ENCODE measurements around the gene TTC28. TPM values are rescaled to one million over a fixed set of nuclear protein-coding genes. Genes with fewer than 3 reads are reported as not detected.

TTC28 gene
- total RNA-seq, 4 donors from 2014 or later: 35.1 to 138 (median 50.8) TPM

DNA sequence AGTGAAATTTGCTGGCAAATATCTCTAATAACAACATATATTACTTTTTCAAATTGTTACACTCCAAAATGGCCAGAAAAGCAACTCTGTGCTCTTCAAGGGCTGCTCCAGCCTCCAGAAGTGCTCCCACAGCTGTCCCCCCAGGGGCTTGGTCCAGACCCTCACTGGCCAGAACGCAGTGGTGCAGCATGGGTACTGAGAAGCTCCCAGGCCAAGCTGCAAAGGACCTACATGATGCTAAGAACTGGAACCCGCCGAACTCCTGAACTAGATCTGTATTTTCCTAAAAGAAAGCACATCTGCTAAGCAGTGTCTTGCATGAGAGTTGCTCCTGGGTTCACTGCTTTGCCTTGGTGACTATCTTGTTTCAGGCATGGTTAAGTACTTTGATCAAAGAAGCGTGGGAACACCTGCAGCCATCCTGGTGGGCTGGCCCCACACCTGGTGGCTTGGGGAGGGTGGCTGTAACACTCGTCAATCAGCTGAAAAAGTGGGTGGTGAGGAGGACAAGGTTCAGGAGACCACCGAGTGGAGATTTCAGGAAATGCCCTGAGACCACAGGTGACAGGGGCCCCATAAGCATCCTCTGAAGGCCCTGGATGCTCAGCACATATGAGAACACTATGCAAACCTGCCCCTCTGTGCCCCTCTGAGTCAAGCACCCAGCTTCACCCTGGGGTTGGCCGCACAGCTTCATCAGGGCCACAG, 687.9 kb downstream of the TTC28 start:
- Histone ChIP-seq H3K27ac (peak overlapping the region in 3 of 4 donors; percentile 72 to 74 (median 73)), H3K36me3 (peaks cover 0 to 90% of the 10 kb centered on the region in 2 donors), H3K27me3 (no peaks in the 10 kb centered on the region), H3K9me3 (no peaks in the 10 kb centered on the region), H3K4me3 (no peak overlapping the region), H3K4me1 (peaks cover 0 to 21% (median 10%) of the 10 kb centered on the region in 3 donors)
- 92 to 100% methylated on average over 2 of the region's 7 CpGs for WGBS, 2 donors (ENCODE audit: low coverage in 1 of 2)
- TF ChIP-seq EP300 (IDR thresholded peaks at IDR 0.05): no peak
- TF ChIP-seq, protein P1, sequence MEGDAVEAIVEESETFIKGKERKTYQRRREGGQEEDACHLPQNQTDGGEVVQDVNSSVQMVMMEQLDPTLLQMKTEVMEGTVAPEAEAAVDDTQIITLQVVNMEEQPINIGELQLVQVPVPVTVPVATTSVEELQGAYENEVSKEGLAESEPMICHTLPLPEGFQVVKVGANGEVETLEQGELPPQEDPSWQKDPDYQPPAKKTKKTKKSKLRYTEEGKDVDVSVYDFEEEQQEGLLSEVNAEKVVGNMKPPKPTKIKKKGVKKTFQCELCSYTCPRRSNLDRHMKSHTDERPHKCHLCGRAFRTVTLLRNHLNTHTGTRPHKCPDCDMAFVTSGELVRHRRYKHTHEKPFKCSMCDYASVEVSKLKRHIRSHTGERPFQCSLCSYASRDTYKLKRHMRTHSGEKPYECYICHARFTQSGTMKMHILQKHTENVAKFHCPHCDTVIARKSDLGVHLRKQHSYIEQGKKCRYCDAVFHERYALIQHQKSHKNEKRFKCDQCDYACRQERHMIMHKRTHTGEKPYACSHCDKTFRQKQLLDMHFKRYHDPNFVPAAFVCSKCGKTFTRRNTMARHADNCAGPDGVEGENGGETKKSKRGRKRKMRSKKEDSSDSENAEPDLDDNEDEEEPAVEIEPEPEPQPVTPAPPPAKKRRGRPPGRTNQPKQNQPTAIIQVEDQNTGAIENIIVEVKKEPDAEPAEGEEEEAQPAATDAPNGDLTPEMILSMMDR (IDR thresholded peaks at IDR 0.05): no peak
- no peak for TF ChIP-seq POLR2A (IDR thresholded peaks at IDR 0.05)
- TF ChIP-seq POLR2AphosphoS5 (IDR thresholded peaks at IDR 0.05): no peak
- no peak for ATAC-seq

DNA sequence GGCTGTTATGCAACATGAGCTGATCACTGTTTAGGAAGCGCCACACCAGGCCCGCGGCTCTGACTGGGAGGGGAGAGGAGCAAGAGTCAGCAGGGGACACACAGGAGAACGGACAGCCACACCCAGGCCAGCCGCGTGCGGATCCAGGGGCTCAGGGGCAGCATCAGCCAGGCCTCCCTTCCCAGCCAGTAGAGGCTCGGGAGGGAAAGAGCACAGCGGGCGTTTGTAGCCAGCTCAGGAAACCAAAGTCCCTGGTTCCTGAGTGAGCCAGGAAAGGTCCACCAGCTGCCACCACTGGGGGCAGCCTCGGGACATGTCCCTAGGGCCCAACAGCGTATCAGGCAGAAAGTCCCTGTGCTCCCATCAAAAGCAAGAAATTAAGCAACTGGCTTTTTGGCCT, 688.8 kb downstream of the TTC28 start:
- peak; percentile 89 for ATAC-seq
- TF ChIP-seq, protein P1 (IDR thresholded peaks at IDR 0.05): peak in 3 of 4 experiments; percentile 52 to 61 (median 53)
- no peak for TF ChIP-seq EP300 (IDR thresholded peaks at IDR 0.05)
- TF ChIP-seq POLR2AphosphoS5 (IDR thresholded peaks at IDR 0.05): peak; percentile 7
- no peak for TF ChIP-seq POLR2A (IDR thresholded peaks at IDR 0.05)
- no peak overlapping the region for H3K4me3 ChIP-seq
- H3K4me1 ChIP-seq: peaks cover 0 to 21% (median 10%) of the 10 kb centered on the region in 3 donors
- H3K27me3 ChIP-seq: no peaks in the 10 kb centered on the region
- 32 to 53% methylated on average over 2 to 8 of the region's 12 CpGs for WGBS, 2 donors (ENCODE audit: low coverage in 1 of 2)
- H3K27ac ChIP-seq: peak overlapping the region in 3 of 4 donors; percentile 72 to 74 (median 73)
- H3K36me3 ChIP-seq: peaks cover 0 to 91% of the 10 kb centered on the region in 2 donors
- H3K9me3 ChIP-seq: no peaks in the 10 kb centered on the region

DNA sequence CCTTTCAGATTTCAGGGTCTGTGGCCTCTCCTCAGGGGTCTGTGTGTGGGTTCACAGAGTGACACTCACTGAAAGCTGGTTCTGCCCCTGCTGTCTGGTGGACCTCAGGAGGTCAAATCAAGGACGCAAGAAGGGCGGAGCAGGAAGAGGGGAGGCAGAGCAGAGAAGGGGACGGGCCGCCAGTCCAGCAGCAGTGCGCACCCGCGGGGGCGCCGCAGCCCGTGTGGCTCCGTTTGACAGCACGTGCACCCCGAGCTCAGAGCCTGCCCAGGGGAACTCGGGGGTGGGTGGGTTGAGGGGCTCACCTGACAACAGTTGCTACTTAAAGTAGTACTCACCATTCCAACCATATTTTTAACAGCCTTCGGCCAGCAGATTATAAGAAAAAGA, 689.2 kb downstream of the TTC28 start:
- no peak for TF ChIP-seq EP300 (IDR thresholded peaks at IDR 0.05)
- TF ChIP-seq POLR2A (IDR thresholded peaks at IDR 0.05): no peak
- TF ChIP-seq, protein P1 (IDR thresholded peaks at IDR 0.05): no peak
- no peak for TF ChIP-seq POLR2AphosphoS5 (IDR thresholded peaks at IDR 0.05)
- peaks cover 0 to 21% (median 10%) of the 10 kb centered on the region in 3 donors for H3K4me1 ChIP-seq
- H3K27me3 ChIP-seq: no peaks in the 10 kb centered on the region
- H3K4me3 ChIP-seq: no peak overlapping the region
- no peaks in the 10 kb centered on the region for H3K9me3 ChIP-seq
- peak overlapping the region in 3 of 4 donors; percentile 72 to 74 (median 73) for H3K27ac ChIP-seq
- no peak for ATAC-seq
- H3K36me3 ChIP-seq: peaks cover 0 to 91% of the 10 kb centered on the region in 2 donors
- WGBS, 2 donors (ENCODE audit: low coverage in 1 of 2): 79% methylated on average over 6 of the region's 15 CpGs; no CpG with 5 or more reads in 1 of the 2 donors

DNA sequence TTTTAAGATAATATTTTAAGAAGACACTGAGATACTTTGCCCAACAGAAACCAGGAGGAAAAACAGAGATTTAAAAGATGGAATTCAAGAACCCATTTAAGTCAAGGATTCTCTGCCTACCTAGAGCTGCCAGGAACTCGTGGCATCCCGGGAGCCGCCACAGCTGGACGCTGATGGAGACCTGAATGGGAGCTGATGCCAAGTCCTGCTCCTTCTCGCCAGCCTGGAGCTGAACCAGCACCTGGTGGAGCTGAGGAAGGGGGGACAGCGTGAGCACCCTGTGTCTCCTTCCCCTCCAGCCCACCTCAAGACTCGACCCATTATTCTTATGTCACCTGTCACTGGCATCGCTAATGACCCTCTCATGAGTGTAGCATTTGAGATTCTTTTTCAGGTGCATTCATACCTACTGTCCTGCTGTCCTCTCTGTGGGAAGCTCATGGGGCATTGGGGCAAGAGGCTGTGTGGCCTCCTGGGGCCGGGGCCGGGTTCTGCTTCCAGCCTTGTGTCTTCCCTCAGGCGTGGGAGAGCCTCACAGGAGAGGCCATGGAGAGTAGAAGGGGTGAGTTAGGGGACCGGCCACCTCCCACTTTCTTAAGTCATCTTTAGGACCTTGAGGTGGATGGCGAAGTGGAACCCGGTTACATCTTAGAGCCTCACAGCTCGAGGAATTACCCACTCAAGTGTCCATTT, 689.7 kb downstream of the TTC28 start:
- 95 to 98% methylated on average over 8 to 11 of the region's 15 CpGs for WGBS, 2 donors (ENCODE audit: low coverage in 1 of 2)
- ATAC-seq: no peak

More for the DNA sequence above, 689.7 kb downstream of the TTC28 start:
- TF ChIP-seq POLR2A (IDR thresholded peaks at IDR 0.05): no peak
- TF ChIP-seq, protein P1 (IDR thresholded peaks at IDR 0.05): no peak
- TF ChIP-seq POLR2AphosphoS5 (IDR thresholded peaks at IDR 0.05): no peak
- TF ChIP-seq EP300 (IDR thresholded peaks at IDR 0.05): no peak
- Histone ChIP-seq H3K4me1 (peaks cover 0 to 21% (median 10%) of the 10 kb centered on the region in 3 donors), H3K36me3 (peaks cover 0 to 91% of the 10 kb centered on the region in 2 donors), H3K4me3 (no peak overlapping the region), H3K9me3 (no peaks in the 10 kb centered on the region), H3K27ac (peak overlapping the region in 3 of 4 donors; percentile 72 to 74 (median 73)), H3K27me3 (no peaks in the 10 kb centered on the region)

Measured in gastroesophageal sphincter (tissue), 4 donors.